IMR-90 (cell line): Measurements from ENCODE around the gene PLXNC1. TPM values are rescaled to one million over a fixed set of nuclear protein-coding genes. Genes with fewer than 3 reads are reported as not detected.

Experiments
- ATAC-seq: fragments of 200-7000 bp; cut with Tn5 transposase; 2 replicates; pipeline ENCODE4 v1.9.1; 2020; ENCODE audit warnings: low read depth, mild to moderate bottlenecking, moderate library complexity
- BruUV-seq: library from RNA; stranded (reverse); fragments of 400-500 nt; replicated peaks from 2 replicates; lab custom pipeline; 2021; lab: Mats Ljungman, UMichigan
- CTCF ChIA-PET: fragments of 300-600 bp; formaldehyde crosslinking; extraction: SDS; loops from one replicate; lab custom pipeline; 2021; ENCODE audit warnings: antibody characterized with exemption; lab: Yijun Ruan, JAX
- POLR2A ChIA-PET: fragments of 300-600 bp; sonication (Branson Sonifier 250); formaldehyde crosslinking; loops from one replicate; lab custom pipeline; 2022; ENCODE audit warnings: antibody characterized with exemption; ENCODE audit not compliant: unreplicated experiment; lab: Charles Lee
- DNase-seq: peaks from one replicate; pipeline ENCODE4 v3.0.0; 2013
- H2AFZ ChIP-seq: replicated peaks from 2 replicates; pipeline ENCODE3; 2013; ENCODE audit warnings: low read length, mild to moderate bottlenecking; ENCODE audit not compliant: poor library complexity
- H2AK5ac ChIP-seq: 2 replicates; pipeline ENCODE4 v1.6.1; 2013; ENCODE audit warnings: low read depth, low read length, inconsistent platforms
- H2AK9ac ChIP-seq: replicated peaks from 2 replicates; pipeline ENCODE3; 2013; ENCODE audit warnings: mild to moderate bottlenecking, low read depth, low read length, moderate library complexity; ENCODE audit not compliant: poor library complexity
- H2BK120ac ChIP-seq: 2 replicates; pipeline ENCODE4 v1.6.1; 2013; ENCODE audit warnings: low read depth, low read length, inconsistent platforms
- H2BK15ac ChIP-seq: 3 replicates; pipeline ENCODE4 v1.6.1; 2013; ENCODE audit warnings: low read depth, low read length, inconsistent platforms
- H2BK20ac ChIP-seq: 2 replicates; pipeline ENCODE4 v1.6.1; 2013; ENCODE audit warnings: low read depth, mild to moderate bottlenecking, inconsistent platforms, low read length, moderate library complexity
- H2BK5ac ChIP-seq: 2 replicates; pipeline ENCODE4 v1.6.1; 2013; ENCODE audit warnings: mild to moderate bottlenecking, low read depth, low read length, inconsistent platforms; ENCODE audit not compliant: poor library complexity, severe bottlenecking
- H3K14ac ChIP-seq: replicated peaks from 2 replicates; pipeline ENCODE4 v1.6.1; 2013; ENCODE audit warnings: low read depth, low read length, inconsistent platforms
- H3K18ac ChIP-seq: 2 replicates; pipeline ENCODE4 v1.6.1; 2013; ENCODE audit warnings: low read depth, low read length, control low read depth
- H3K23ac ChIP-seq: 2 replicates; pipeline ENCODE4 v1.6.1; 2013; ENCODE audit warnings: low read depth, low read length, inconsistent platforms
- H3K27ac ChIP-seq: 2 replicates; pipeline ENCODE4 v1.5.1; 2013; ENCODE audit warnings: mild to moderate bottlenecking, control low read depth, low read length; ENCODE audit not compliant: insufficient read depth
- H3K27me3 ChIP-seq: 2 replicates; pipeline ENCODE4 v1.6.1; 2013; ENCODE audit warnings: low read length; ENCODE audit not compliant: control insufficient read depth, insufficient read depth
- H3K36me3 ChIP-seq: 2 replicates; pipeline ENCODE4 v1.6.1; 2013; ENCODE audit warnings: low read length, mixed read lengths; ENCODE audit not compliant: control insufficient read depth, insufficient read depth
- H3K4ac ChIP-seq: 2 replicates; pipeline ENCODE4 v1.6.1; 2013; ENCODE audit warnings: low read depth, low read length, inconsistent platforms
- H3K4me1 ChIP-seq: 2 replicates; pipeline ENCODE4 v1.6.1; 2013; ENCODE audit warnings: low read length, mixed read lengths; ENCODE audit not compliant: control insufficient read depth, insufficient read depth
- H3K4me2 ChIP-seq: 2 replicates; pipeline ENCODE4 v1.6.1; 2013; ENCODE audit warnings: low read depth, mild to moderate bottlenecking, control low read depth, low read length, moderate library complexity
- H3K4me3 ChIP-seq: 2 replicates; pipeline ENCODE4 v1.5.1; 2013; ENCODE audit warnings: low read depth, mild to moderate bottlenecking, control low read depth, low read length, moderate library complexity; ENCODE audit not compliant: insufficient read depth
- H3K56ac ChIP-seq: 2 replicates; pipeline ENCODE4 v1.6.1; 2013; ENCODE audit warnings: low read length, inconsistent platforms; ENCODE audit not compliant: insufficient read depth; ENCODE audit errors: extremely low read depth
- H3K79me1 ChIP-seq, 2 experiments: 2 replicates each; pipeline ENCODE4 v1.6.1; 2013; ENCODE audit warnings: low read length in 2 of 2, inconsistent platforms in 1 of 2, low read depth in 1 of 2
- H3K9ac ChIP-seq: 2 replicates; pipeline ENCODE4 v1.6.1; 2013; ENCODE audit warnings: low read depth, low read length, control low read depth
- H3K9me1 ChIP-seq: 2 replicates; pipeline ENCODE4 v1.6.1; 2013; ENCODE audit warnings: low read length, inconsistent platforms; ENCODE audit not compliant: insufficient read depth
- H3K9me3 ChIP-seq: 2 replicates; pipeline ENCODE4 v1.6.1; 2013; ENCODE audit warnings: low read length; ENCODE audit not compliant: control insufficient read depth, insufficient read depth
- H4K20me1 ChIP-seq: 2 replicates; pipeline ENCODE4 v1.6.1; 2013; ENCODE audit warnings: low read length, inconsistent platforms; ENCODE audit not compliant: insufficient read depth
- H4K5ac ChIP-seq: 2 replicates; pipeline ENCODE4 v1.6.1; 2013; ENCODE audit warnings: mild to moderate bottlenecking, low read depth, low read length, control low read depth
- H4K8ac ChIP-seq, 2 experiments: 2 replicates each; pipeline ENCODE4 v1.6.1; 2013; ENCODE audit warnings: low read depth in 2 of 2, low read length in 2 of 2, control low read depth in 1 of 2, inconsistent platforms in 1 of 2
- H4K91ac ChIP-seq: 2 replicates; pipeline ENCODE4 v1.6.1; 2013; ENCODE audit warnings: low read depth, low read length, inconsistent platforms; ENCODE audit not compliant: insufficient read depth
- BHLHE40 ChIP-seq: fragments of 150-350 bp; IDR thresholded peaks from 2 replicates; pipeline ENCODE4 v1.6.1; 2016; ENCODE audit warnings: mild to moderate bottlenecking, low read depth, low read length
- CHD1 ChIP-seq: IDR thresholded peaks from 2 replicates; pipeline ENCODE4 v1.6.1; 2012; ENCODE audit warnings: low read depth, low read length, improper control_type of control experiment
- FOS ChIP-seq: fragments of 150-350 bp; IDR thresholded peaks from 2 replicates; pipeline ENCODE4 v1.6.1; 2016; ENCODE audit warnings: low read depth, low read length
- MAFK ChIP-seq: IDR thresholded peaks from 2 replicates; pipeline ENCODE4 v1.6.1; 2012; ENCODE audit warnings: low read depth, low read length, improper control_type of control experiment
- MXI1 ChIP-seq: IDR thresholded peaks from 2 replicates; pipeline ENCODE4 v1.6.1; 2012; ENCODE audit warnings: low read depth, mild to moderate bottlenecking, low read length, moderate library complexity, borderline replicate concordance
- RAD21 ChIP-seq: IDR thresholded peaks from 2 replicates; pipeline ENCODE4 v1.6.1; 2012; ENCODE audit warnings: low read length, improper control_type of control experiment
- SMC3 ChIP-seq: fragments of 150-350 bp; IDR thresholded peaks from 2 replicates; pipeline ENCODE4 v1.6.1; 2016; ENCODE audit warnings: low read depth, mild to moderate bottlenecking, antibody characterized with exemption, low read length, moderate library complexity
- USF2 ChIP-seq: fragments of 150-350 bp; IDR thresholded peaks from 2 replicates; pipeline ENCODE4 v1.6.1; 2017; ENCODE audit warnings: mild to moderate bottlenecking, antibody characterized with exemption, low read length, low read depth
- WGBS, 2 experiments: methylation state at CpG; one replicate each; pipeline versions ENCODE4 v1.1.5 to v1.1.7; 2013; ENCODE audit warnings: missing lambda C conversion rate in 2 of 2; ENCODE audit not compliant: insufficient read length in 1 of 2; ENCODE audit errors: extremely low coverage in 2 of 2; 5-methylcytosine and 5-hydroxymethylcytosine counted together
- dilution Hi-C: fragments of 300-500 bp; cut with HindIII; formaldehyde crosslinking; loops from one replicate; pipeline ENCODE4 v1.14.3; 2018; ENCODE audit warnings: low sequenced_read_pairs; ENCODE audit not compliant: unreplicated experiment
- in situ Hi-C: fragments of 300-500 bp; cut with MboI; formaldehyde crosslinking; loops from 3 replicates; pipeline ENCODE4 v1.14.3; 2019; ENCODE audit warnings: low sequenced_read_pairs, inconsistent platforms, mixed read lengths
- intact Hi-C: fragments of 100-400 bp; cut with micrococcal nuclease; formaldehyde crosslinking; loops from 2 replicates; pipeline ENCODE4 v1.10.0; 2022
- polyA plus RNA-seq, 3 experiments: library from polyadenylated mRNA; depleted of rRNA; stranded (reverse); fragments of >200 nt; gene quantifications; 2 replicates each; pipeline ENCODE4 v1.2.3, GENCODE V29; 2012; ENCODE audit warnings: low replicate concordance in 1 of 3
- total RNA-seq: library from RNA; depleted of rRNA; stranded (reverse); fragments of >200 nt; gene quantifications from 2 replicates; pipeline ENCODE4 v1.2.3, GENCODE V29; 2012

PLXNC1 gene
- total and polyA plus RNA-seq, 2 of the 4 experiments (the other 2 are of a cell fraction), result 1.0 to 1.6 TPM

- no peak for TF ChIP-seq RAD21
- no peak for TF ChIP-seq FOS
- no peak for TF ChIP-seq SMC3
- no peak for TF ChIP-seq MXI1
- TF ChIP-seq CHD1, result no peak
- TF ChIP-seq USF2, result no peak
- no peak for TF ChIP-seq BHLHE40
- TF ChIP-seq MAFK, result no peak
- peak overlapping the region; percentile 77 for H3K9ac ChIP-seq
- H2BK5ac ChIP-seq, result no peak overlapping the region
- no peaks in the 10 kb centered on the region for H3K79me1 ChIP-seq
- H4K8ac ChIP-seq, result peak overlapping the region; percentile 82 to 99
- no peak overlapping the region for H3K4me3 ChIP-seq
- DNase-seq, result no peak
- peak overlapping the region; percentile 93 for H3K14ac ChIP-seq
- H2BK120ac ChIP-seq, result peak overlapping the region; percentile 91
- no TSS peak for BruUV-seq
- no peaks in the 10 kb centered on the region for H4K20me1 ChIP-seq
- H2BK20ac ChIP-seq, result peak overlapping the region; percentile 86; the same call in 1 of the 2 replicates
- peak overlapping the region; percentile 76 for H2AK5ac ChIP-seq
- H3K27me3 ChIP-seq, result no peaks in the 10 kb centered on the region
- peak overlapping the region; percentile 88 for H3K18ac ChIP-seq
- peak overlapping the region; percentile 63 for H3K56ac ChIP-seq
- ChIA-PET CTCF (no interaction called here), POLR2A (interaction anchor here (1.4 kb wide), 1 partner anchor 90 kb away, joined by 4 read pairs; no protein-coding TSS in a partner anchor)
- H2AK9ac ChIP-seq, result peak overlapping the region; percentile 93
- peak overlapping the region; percentile 97 for H4K5ac ChIP-seq
- H3K36me3 ChIP-seq, result no peaks in the 10 kb centered on the region
- peak overlapping the region; percentile 91 for H4K91ac ChIP-seq
- peak overlapping the region; percentile 69; the same call in 1 of the 2 replicates for H3K23ac ChIP-seq
- WGBS, 2 experiments, result no CpG with 5 or more reads among the region's 14 CpGs
- H3K9me3 ChIP-seq, result no peaks in the 10 kb centered on the region
- H2AFZ ChIP-seq, result peak overlapping the region; percentile 93
- in situ Hi-C loops (no loop called here), intact Hi-C loops (no loop called here), dilution Hi-C loops (no loop called here)
- H3K4me1 ChIP-seq, result peaks cover 12% of the 10 kb centered on the region
- H2BK15ac ChIP-seq, result peak overlapping the region; percentile 90; the same call in 2 of the 3 replicates
- H3K4ac ChIP-seq, result peak overlapping the region; percentile 94
- peak overlapping the region; percentile 88; the same call in 1 of the 2 replicates for H3K27ac ChIP-seq
- H3K4me2 ChIP-seq, result peak overlapping the region; percentile 91
- H3K9me1 ChIP-seq, result peaks cover 5% of the 10 kb centered on the region
- ATAC-seq, result no peak
Observed at GRCh38 chr12:94263011-94263811, 114.8 kb downstream of the PLXNC1 start.
